ENCODE data around the gene USO1. TPM values are rescaled to one million over a fixed set of nuclear protein-coding genes. Genes with fewer than 3 reads are reported as not detected.
"Not testable (repeated sequence)": the region's sequence is repeated elsewhere in the genome, so short reads cannot be mapped to it uniquely, and the experiment has no call there.

Gene USO1
- total and polyA plus RNA-seq, 7 experiments from 2014 or later, result 17.8 to 54.8 (median 30.4) TPM

- H3K4me1 Mint-ChIP-seq, result peaks cover 0 to 13% (median 5%) of the 10 kb centered on the region in 7 donors
- H3K27me3 Mint-ChIP-seq, result no peaks in the 10 kb centered on the region
- no peaks in the 10 kb centered on the region for H3K36me3 ChIP-seq (ENCODE audit: control insufficient read depth in 2 of 3, insufficient read depth in 3 of 3, low read length in 3 of 3)
- peaks cover 0 to 8% (median 0%) of the 10 kb centered on the region in 5 donors for H3K36me3 Mint-ChIP-seq
- H3K27me3 ChIP-seq (ENCODE audit: control insufficient read depth in 2 of 2, insufficient read depth in 2 of 2, low read length in 2 of 2), result no peaks in the 10 kb centered on the region
- H3K4me3 ChIP-seq (ENCODE audit: low read length), result no peak overlapping the region
- no peak overlapping the region for H3K27ac ChIP-seq (ENCODE audit: low read depth, low read length)
- no peaks in the 10 kb centered on the region for H3K9me3 Mint-ChIP-seq
- ChIA-PET CTCF (interaction anchor here (1.2 to 3.3 kb wide), 2 partner anchors 12 to 16 kb away, joined by 4 to 12 read pairs; partner anchors contain the start of gene USO1), POLR2A (interaction anchor here (0.6 to 1.0 kb wide), 3 partner anchors 15 to 58 kb away, joined by 3 read pairs; no protein-coding TSS in a partner anchor)
- intact Hi-C loops (cut with micrococcal nuclease), result loop anchor here (1.0 to 5.0 kb wide), 5 partner anchors 17 to 140 kb away; partner anchors contain the start of genes G3BP2 (in 2 of the 2) and USO1 (in 1 of the 2)
- H3K27ac Mint-ChIP-seq, result peak overlapping the region in 7 of 9 donors; percentile 19 to 81 (median 56)
- no peaks in the 10 kb centered on the region for H3K9me3 ChIP-seq (ENCODE audit: control insufficient read depth in 2 of 3, low read length in 3 of 3)
- ATAC-seq, result peak; percentile 93
- peak in 7 of 9 donors; percentile 49 to 72 (median 52) for DNase-seq
- no peak overlapping the region for H3K4me3 Mint-ChIP-seq
- H3K4me1 ChIP-seq (ENCODE audit: control insufficient read depth in 2 of 2, insufficient read depth in 2 of 2, low read length in 2 of 2), result no peaks in the 10 kb centered on the region
Observed at GRCh38 chr4:75708218-75708691, 16.1 kb upstream of the USO1 start.

GRCh38 chr4:75710246-75710645, 14.1 kb upstream of the USO1 start:
- intact Hi-C loops (cut with micrococcal nuclease), result no loop called here
- Mint-ChIP-seq H3K4me3 (no peak overlapping the region), H3K27ac (peak overlapping the region in 1 of 9 donors; percentile 51), H3K36me3 (peaks cover 0 to 11% (median 0%) of the 10 kb centered on the region in 5 donors), H3K27me3 (no peaks in the 10 kb centered on the region), H3K4me1 (peaks cover 0 to 14% (median 5%) of the 10 kb centered on the region in 7 donors), H3K9me3 (no peaks in the 10 kb centered on the region)
- Histone ChIP-seq H3K4me1 (ENCODE audit: control insufficient read depth in 2 of 2, insufficient read depth in 2 of 2, low read length in 2 of 2) (no peaks in the 10 kb centered on the region), H3K27ac (ENCODE audit: low read depth, low read length) (no peak overlapping the region), H3K27me3 (ENCODE audit: control insufficient read depth in 2 of 2, insufficient read depth in 2 of 2, low read length in 2 of 2) (no peaks in the 10 kb centered on the region), H3K9me3 (ENCODE audit: control insufficient read depth in 2 of 3, low read length in 3 of 3) (no peaks in the 10 kb centered on the region), H3K4me3 (ENCODE audit: low read length) (no peak overlapping the region), H3K36me3 (ENCODE audit: control insufficient read depth in 2 of 3, insufficient read depth in 3 of 3, low read length in 3 of 3) (no peaks in the 10 kb centered on the region)
- POLR2A ChIA-PET, result interaction anchor here (0.6 to 2.8 kb wide), 4 partner anchors 10 to 28 kb away, joined by 3 to 13 read pairs (median 6); partner anchors contain the start of gene USO1
- CTCF ChIA-PET, result interaction anchor here (0.6 to 3.3 kb wide), 4 partner anchors 13 to 100 kb away, joined by 3 to 12 read pairs (median 3); partner anchors contain the start of gene USO1
- ATAC-seq (no peak), DNase-seq (no peak)

GRCh38 chr4:75714011-75714410, 10.4 kb upstream of the USO1 start:
- ChIA-PET POLR2A (interaction anchor here (1.0 kb wide), 1 partner anchor 10 kb away, joined by 3 read pairs; no protein-coding TSS in a partner anchor), CTCF (interaction anchor here (1.9 kb wide), 1 partner anchor 10 kb away, joined by 6 read pairs; the partner anchor contains the start of gene USO1)
- Histone ChIP-seq H3K4me1 (ENCODE audit: control insufficient read depth in 2 of 2, insufficient read depth in 2 of 2, low read length in 2 of 2) (no peaks in the 10 kb centered on the region), H3K27me3 (ENCODE audit: control insufficient read depth in 2 of 2, insufficient read depth in 2 of 2, low read length in 2 of 2) (no peaks in the 10 kb centered on the region), H3K36me3 (ENCODE audit: control insufficient read depth in 2 of 3, insufficient read depth in 3 of 3, low read length in 3 of 3) (peaks cover 0 to 6% (median 0%) of the 10 kb centered on the region in 3 experiments), H3K9me3 (ENCODE audit: control insufficient read depth in 2 of 3, low read length in 3 of 3) (no peaks in the 10 kb centered on the region), H3K27ac (ENCODE audit: low read depth, low read length) (no peak overlapping the region), H3K4me3 (ENCODE audit: low read length) (no peak overlapping the region)
- Mint-ChIP-seq H3K4me1 (peaks cover 0 to 8% (median 7%) of the 10 kb centered on the region in 7 donors), H3K36me3 (peaks cover 0 to 22% (median 5%) of the 10 kb centered on the region in 5 donors), H3K9me3 (no peaks in the 10 kb centered on the region), H3K27ac (no peak overlapping the region), H3K27me3 (no peaks in the 10 kb centered on the region), H3K4me3 (no peak overlapping the region)
- intact Hi-C loops (cut with micrococcal nuclease), result no loop called here
- no peak for DNase-seq
- ATAC-seq, result no peak

- Histone ChIP-seq H3K4me3 (ENCODE audit: low read length) (no peak overlapping the region), H3K9me3 (ENCODE audit: control insufficient read depth in 2 of 3, low read length in 3 of 3) (no peaks in the 10 kb centered on the region), H3K27me3 (ENCODE audit: control insufficient read depth in 2 of 2, insufficient read depth in 2 of 2, low read length in 2 of 2) (no peaks in the 10 kb centered on the region), H3K4me1 (ENCODE audit: control insufficient read depth in 2 of 2, insufficient read depth in 2 of 2, low read length in 2 of 2) (no peaks in the 10 kb centered on the region), H3K36me3 (ENCODE audit: control insufficient read depth in 2 of 3, insufficient read depth in 3 of 3, low read length in 3 of 3) (peaks cover 0 to 6% (median 0%) of the 10 kb centered on the region in 3 experiments), H3K27ac (ENCODE audit: low read depth, low read length) (no peak overlapping the region)
- Mint-ChIP-seq H3K36me3 (peaks cover 0 to 22% (median 5%) of the 10 kb centered on the region in 5 donors), H3K4me1 (peaks cover 0 to 8% (median 5%) of the 10 kb centered on the region in 7 donors), H3K4me3 (no peak overlapping the region), H3K27me3 (no peaks in the 10 kb centered on the region), H3K27ac (peak overlapping the region in 1 of 9 donors; percentile 36), H3K9me3 (no peaks in the 10 kb centered on the region)
- POLR2A ChIA-PET, result interaction anchor here (1.0 to 1.2 kb wide), 2 partner anchors 9 kb away, joined by 3 to 4 read pairs; partner anchors contain the start of gene USO1
- CTCF ChIA-PET, result interaction anchor here (0.6 to 1.0 kb wide), 3 partner anchors 9 to 41 kb away, joined by 4 to 6 read pairs (median 4); partner anchors contain the start of genes G3BP2 and USO1
- DNase-seq, result no peak
- intact Hi-C loops (cut with micrococcal nuclease), result no loop called here
- ATAC-seq, result no peak
Observed at GRCh38 chr4:75714704-75715103, 9.7 kb upstream of the USO1 start.

GRCh38 chr4:75715105-75715799, 9.1 kb upstream of the USO1 start:
- Mint-ChIP-seq H3K9me3 (no peaks in the 10 kb centered on the region), H3K4me3 (no peak overlapping the region), H3K27ac (no peak overlapping the region), H3K4me1 (peaks cover 0 to 8% (median 5%) of the 10 kb centered on the region in 7 donors), H3K27me3 (no peaks in the 10 kb centered on the region), H3K36me3 (peaks cover 0 to 22% (median 5%) of the 10 kb centered on the region in 5 donors)
- H3K27ac ChIP-seq (ENCODE audit: low read depth, low read length), result no peak overlapping the region
- no peak for ATAC-seq
- H3K4me3 ChIP-seq (ENCODE audit: low read length), result no peak overlapping the region
- intact Hi-C loops (cut with micrococcal nuclease), result no loop called here
- no peaks in the 10 kb centered on the region for H3K4me1 ChIP-seq (ENCODE audit: control insufficient read depth in 2 of 2, insufficient read depth in 2 of 2, low read length in 2 of 2)
- no peaks in the 10 kb centered on the region for H3K27me3 ChIP-seq (ENCODE audit: control insufficient read depth in 2 of 2, insufficient read depth in 2 of 2, low read length in 2 of 2)
- H3K9me3 ChIP-seq (ENCODE audit: control insufficient read depth in 2 of 3, low read length in 3 of 3), result no peaks in the 10 kb centered on the region
- POLR2A ChIA-PET, result interaction anchor here (0.6 to 1.2 kb wide), 2 partner anchors 9 to 42 kb away, joined by 3 to 4 read pairs; partner anchors contain the start of genes G3BP2 and USO1
- peaks cover 0 to 6% (median 0%) of the 10 kb centered on the region in 3 experiments for H3K36me3 ChIP-seq (ENCODE audit: control insufficient read depth in 2 of 3, insufficient read depth in 3 of 3, low read length in 3 of 3)
- no peak for DNase-seq
- CTCF ChIA-PET, result interaction anchor here (0.6 to 1.0 kb wide), 3 partner anchors 9 to 42 kb away, joined by 4 to 6 read pairs (median 4); partner anchors contain the start of genes G3BP2 and USO1

GRCh38 chr4:75716054-75716453, 8.3 kb upstream of the USO1 start:
- H3K36me3 ChIP-seq (ENCODE audit: control insufficient read depth in 2 of 3, insufficient read depth in 3 of 3, low read length in 3 of 3); H3K4me3 ChIP-seq (ENCODE audit: low read length); CTCF ChIA-PET; H3K9me3 ChIP-seq (ENCODE audit: control insufficient read depth in 2 of 3, low read length in 3 of 3); H3K4me1 Mint-ChIP-seq; H3K27me3 Mint-ChIP-seq; H3K27ac ChIP-seq (ENCODE audit: low read depth, low read length); H3K9me3 Mint-ChIP-seq; H3K4me3 Mint-ChIP-seq; ATAC-seq; H3K27me3 ChIP-seq (ENCODE audit: control insufficient read depth in 2 of 2, insufficient read depth in 2 of 2, low read length in 2 of 2); H3K4me1 ChIP-seq (ENCODE audit: control insufficient read depth in 2 of 2, insufficient read depth in 2 of 2, low read length in 2 of 2); intact Hi-C loops (cut with micrococcal nuclease); DNase-seq: not testable (repeated sequence)
- peaks cover 0 to 22% (median 5%) of the 10 kb centered on the region in 5 donors for H3K36me3 Mint-ChIP-seq
- peak overlapping the region in 1 of 9 donors; percentile 72 for H3K27ac Mint-ChIP-seq
- POLR2A ChIA-PET, result interaction anchor here (0.6 to 1.2 kb wide), 3 partner anchors 8 to 85 kb away, joined by 3 to 5 read pairs (median 4); partner anchors contain the start of genes CDKL2, G3BP2 and USO1
